Caco-2 (cell line): Measurements from ENCODE around the gene CHIT1. TPM values are rescaled to one million over a fixed set of nuclear protein-coding genes. Genes with fewer than 3 reads are reported as not detected.

Experiments used
- BruUV-seq: library from RNA; stranded (reverse); fragments of 400-500 nt; replicated peaks from 2 replicates; lab custom pipeline; 2021; lab: Mats Ljungman, UMichigan
- CTCF ChIA-PET: fragments of 300-600 bp; sonication (Branson Sonifier 250); formaldehyde crosslinking; loops from one replicate; lab custom pipeline; 2022; ENCODE audit warnings: antibody characterized with exemption; lab: Charles Lee
- POLR2A ChIA-PET: fragments of 300-600 bp; sonication (Branson Sonifier 250); formaldehyde crosslinking; loops from one replicate; lab custom pipeline; 2022; ENCODE audit warnings: antibody characterized with exemption; lab: Charles Lee
- DNase-seq, 2 experiments: peaks; one replicate each; pipeline versions ENCODE4 v3.0.0 to v3.0.0-alpha.2; 2020 to 2022
- H3K27me3 ChIP-seq: replicated peaks from 2 replicates; pipeline ENCODE4 v1.6.0; 2011; ENCODE audit warnings: low read length; ENCODE audit not compliant: control insufficient read depth, insufficient read depth
- H3K36me3 ChIP-seq: 2 replicates; pipeline ENCODE4 v1.5.1; 2011; ENCODE audit warnings: low read length; ENCODE audit not compliant: control insufficient read depth, insufficient read depth
- H3K4me1 ChIP-seq: fragments of 250-450 bp; sonication (Bioruptor Pico); 2 replicates; pipeline ENCODE4 v1.5.1; 2020; ENCODE audit warnings: mild to moderate bottlenecking
- H3K4me3 ChIP-seq: 2 replicates; pipeline ENCODE4 v1.5.1; 2011; ENCODE audit warnings: low read depth, mild to moderate bottlenecking, control low read depth, low read length
- H3K9me3 ChIP-seq: fragments of 250-450 bp; sonication (Bioruptor Pico); 2 replicates; pipeline ENCODE4 v1.5.1; 2020; ENCODE audit warnings: mild to moderate bottlenecking, moderate library complexity
- H3K27ac Mint-ChIP-seq: one replicate; pipeline ENCODE4 v1.8.0; 2022; ENCODE audit warnings: mixed read lengths; ENCODE audit not compliant: unreplicated experiment
- H3K27me3 Mint-ChIP-seq: one replicate; pipeline ENCODE4 v1.8.0; 2022; ENCODE audit warnings: mixed read lengths; ENCODE audit not compliant: insufficient read depth, unreplicated experiment
- H3K36me3 Mint-ChIP-seq: one replicate; pipeline ENCODE4 v1.8.0; 2022; ENCODE audit warnings: mild to moderate bottlenecking, mixed read lengths; ENCODE audit not compliant: insufficient read depth, unreplicated experiment
- H3K4me1 Mint-ChIP-seq: one replicate; pipeline ENCODE4 v1.8.0; 2022; ENCODE audit warnings: low read depth, mixed read lengths; ENCODE audit not compliant: unreplicated experiment
- H3K4me3 Mint-ChIP-seq: one replicate; pipeline ENCODE4 v1.8.0; 2022; ENCODE audit warnings: mild to moderate bottlenecking, moderate library complexity, mixed read lengths; ENCODE audit not compliant: unreplicated experiment
- H3K9me3 Mint-ChIP-seq: one replicate; pipeline ENCODE4 v1.8.0; 2022; ENCODE audit warnings: mixed read lengths; ENCODE audit not compliant: unreplicated experiment
- CTCF ChIP-seq, 2 experiments: fragments of 200-600 bp in 1 of 2; IDR thresholded peaks; 1 replicate in 1 of 2; 2 replicates in 1 of 2; pipeline versions ENCODE4 v1.5.1 to v1.8.0; 2011 to 2022; ENCODE audit warnings: antibody characterized with exemption in 1 of 2, control low read depth in 1 of 2, inconsistent platforms in 1 of 2, low read depth in 1 of 2, low read length in 1 of 2, mild to moderate bottlenecking in 1 of 2, moderate library complexity in 1 of 2; ENCODE audit not compliant: insufficient read depth in 1 of 2, severe bottlenecking in 1 of 2, unreplicated experiment in 1 of 2
- intact Hi-C: fragments of 100-400 bp; cut with micrococcal nuclease; formaldehyde crosslinking; loops from one replicate; pipeline ENCODE4 v1.10.0; 2022; ENCODE audit not compliant: unreplicated experiment
- total RNA-seq: library from RNA; stranded (reverse); gene quantifications from 2 replicates; pipeline ENCODE4 v1.2.3, GENCODE V29; 2022

Gene CHIT1
- total RNA-seq, 1 experiment from 2014 or later, result not detected

GRCh38 chr1:203202431-203203245 is 26.8 kb downstream of the CHIT1 start:
- no peak for DNase-seq
- Mint-ChIP-seq H3K4me1 (peaks cover 57% of the 10 kb centered on the region), H3K27me3 (no peaks in the 10 kb centered on the region), H3K9me3 (peaks cover 14% of the 10 kb centered on the region), H3K4me3 (no peak overlapping the region), H3K36me3 (peaks cover 3% of the 10 kb centered on the region), H3K27ac (peak overlapping the region; percentile 43)
- H3K9me3 ChIP-seq, result no peaks in the 10 kb centered on the region; the same call in 1 of the 2 replicates
- peaks cover 46% of the 10 kb centered on the region for H3K4me1 ChIP-seq
- no peaks in the 10 kb centered on the region for H3K36me3 ChIP-seq
- TF ChIP-seq CTCF (IDR thresholded peaks at IDR 0.05; ENCODE audit: insufficient read depth in 1 of 2, low read depth in 1 of 2, low read length in 1 of 2, severe bottlenecking in 1 of 2, unreplicated experiment in 1 of 2), result no peak
- POLR2A ChIA-PET, result no interaction called here
- no peak overlapping the region for H3K4me3 ChIP-seq
- no TSS peak for BruUV-seq
- intact Hi-C loops, result no loop called here
- H3K27me3 ChIP-seq, result no peaks in the 10 kb centered on the region
- CTCF ChIA-PET, result no interaction called here

GRCh38 chr1:203201516-203202205 is 27.8 kb downstream of the CHIT1 start:
- H3K9me3 ChIP-seq, result peaks cover 6% of the 10 kb centered on the region; the same call in 1 of the 2 replicates
- POLR2A ChIA-PET, result no interaction called here
- H3K27ac Mint-ChIP-seq, result peak overlapping the region; percentile 45
- no peak overlapping the region for H3K4me3 ChIP-seq
- H3K4me1 ChIP-seq, result peaks cover 50% of the 10 kb centered on the region
- intact Hi-C loops, result no loop called here
- DNase-seq, result no peak
- H3K4me3 Mint-ChIP-seq, result no peak overlapping the region
- H3K27me3 ChIP-seq, result no peaks in the 10 kb centered on the region
- H3K4me1 Mint-ChIP-seq, result peaks cover 58% of the 10 kb centered on the region
- BruUV-seq, result no TSS peak
- no peak for TF ChIP-seq CTCF (IDR thresholded peaks at IDR 0.05; ENCODE audit: insufficient read depth in 1 of 2, low read depth in 1 of 2, low read length in 1 of 2, severe bottlenecking in 1 of 2, unreplicated experiment in 1 of 2)
- H3K9me3 Mint-ChIP-seq, result peaks cover 23% of the 10 kb centered on the region
- H3K36me3 ChIP-seq, result no peaks in the 10 kb centered on the region
- H3K27me3 Mint-ChIP-seq, result no peaks in the 10 kb centered on the region
- CTCF ChIA-PET, result no interaction called here
- peaks cover 9% of the 10 kb centered on the region for H3K36me3 Mint-ChIP-seq

DNA sequence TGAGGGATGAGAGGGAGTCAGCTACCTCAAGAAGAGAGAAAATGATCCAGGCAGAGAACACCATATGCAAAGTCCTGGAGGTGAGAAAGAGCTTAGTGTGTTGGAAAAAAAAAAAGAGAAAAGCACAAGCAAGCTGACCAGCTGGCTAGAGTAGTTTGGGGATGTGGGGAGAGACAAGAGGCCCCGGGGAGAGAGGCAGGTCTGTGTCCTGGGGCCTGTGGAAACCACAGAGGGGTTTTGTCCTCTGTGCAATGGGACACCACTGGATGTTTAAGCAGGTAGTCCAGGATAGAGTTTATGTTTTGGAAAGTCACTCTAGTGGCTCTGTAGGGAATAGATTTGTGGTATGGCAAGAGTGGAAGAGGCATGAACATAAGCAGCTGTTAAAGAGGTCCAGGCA is 28.6 kb downstream of the CHIT1 start:
- H3K27me3 ChIP-seq, result no peaks in the 10 kb centered on the region
- no peak overlapping the region for H3K4me3 Mint-ChIP-seq
- H3K9me3 Mint-ChIP-seq, result peaks cover 23% of the 10 kb centered on the region
- peak overlapping the region; percentile 45 for H3K27ac Mint-ChIP-seq
- peaks cover 50% of the 10 kb centered on the region for H3K4me1 ChIP-seq
- H3K9me3 ChIP-seq, result peaks cover 6% of the 10 kb centered on the region; the same call in 1 of the 2 replicates
- peaks cover 9% of the 10 kb centered on the region for H3K36me3 Mint-ChIP-seq
- no peaks in the 10 kb centered on the region for H3K27me3 Mint-ChIP-seq
- DNase-seq, result no peak
- no peak for TF ChIP-seq CTCF (IDR thresholded peaks at IDR 0.05; ENCODE audit: insufficient read depth in 1 of 2, low read depth in 1 of 2, low read length in 1 of 2, severe bottlenecking in 1 of 2, unreplicated experiment in 1 of 2)
- POLR2A ChIA-PET, result no interaction called here
- CTCF ChIA-PET, result no interaction called here
- no peak overlapping the region for H3K4me3 ChIP-seq
- H3K4me1 Mint-ChIP-seq, result peaks cover 60% of the 10 kb centered on the region
- H3K36me3 ChIP-seq, result no peaks in the 10 kb centered on the region
- BruUV-seq, result no TSS peak
- intact Hi-C loops, result no loop called here
